NCI-H146 (cell line): ENCODE data around the gene PRKACG.
"Not testable (repeated sequence)": the region's sequence is repeated elsewhere in the genome, so short reads cannot be mapped to it uniquely, and the experiment has no call there.

ENCODE experiments used
- DNase-seq: peaks from one replicate; lab custom pipeline; 2025; lab: John Stamatoyannopoulos, UW

The PRKACG gene

GRCh38 chr9:69014013-69014412 is at the start of gene PRKACG:
Gene PRKACG, minus strand, starts transcription at chr9:69014113. Its CDS starts 21 bp downstream, at chr9:69014092.
- DNase-seq = no peak

GRCh38 chr9:69062195-69062594 is 48.3 kb upstream of the PRKACG start:
- DNase-seq = no peak

GRCh38 chr9:69060766-69061165 is 46.9 kb upstream of the PRKACG start:
- no peak for DNase-seq

- DNase-seq = no peak
Measured at GRCh38 chr9:69058101-69058500, 44.2 kb upstream of the PRKACG start.

- DNase-seq = no peak
Measured at GRCh38 chr9:69056191-69056815, 42.4 kb upstream of the PRKACG start.

GRCh38 chr9:69054989-69055388 is 41.1 kb upstream of the PRKACG start:
- DNase-seq = no peak

- DNase-seq = not testable (repeated sequence)
Measured at GRCh38 chr9:69050936-69051335, 37.0 kb upstream of the PRKACG start.

GRCh38 chr9:69049094-69049493 is 35.2 kb upstream of the PRKACG start:
- DNase-seq = no peak

- no peak for DNase-seq
Measured at GRCh38 chr9:69047371-69047770, 33.5 kb upstream of the PRKACG start.

GRCh38 chr9:69046723-69047122 is 32.8 kb upstream of the PRKACG start:
- DNase-seq = no peak

- no peak for DNase-seq
Measured at GRCh38 chr9:69045821-69046220, 31.9 kb upstream of the PRKACG start.

GRCh38 chr9:69044240-69045219 is 30.6 kb upstream of the PRKACG start:
- peak; percentile 19 for DNase-seq

GRCh38 chr9:69040646-69041045 is 26.7 kb upstream of the PRKACG start:
- no peak for DNase-seq

- no peak for DNase-seq
Measured at GRCh38 chr9:69036799-69037198, 22.9 kb upstream of the PRKACG start.

GRCh38 chr9:69036309-69036708 is 22.4 kb upstream of the PRKACG start:
- DNase-seq = no peak

GRCh38 chr9:69035438-69036308 is 21.8 kb upstream of the PRKACG start, which contains the start of gene FXN:
Gene FXN, plus strand, starts transcription at chr9:69035752. Its CDS starts 31 bp downstream, at chr9:69035783.
- peak; percentile 81 for DNase-seq

GRCh38 chr9:69034071-69034470 is 20.2 kb upstream of the PRKACG start:
- DNase-seq = no peak

GRCh38 chr9:69030851-69031645 is 17.1 kb upstream of the PRKACG start:
- DNase-seq = no peak

- DNase-seq = no peak
Measured at GRCh38 chr9:69029535-69029934, 15.6 kb upstream of the PRKACG start.

GRCh38 chr9:69028754-69029153 is 14.8 kb upstream of the PRKACG start:
- DNase-seq = no peak
